Stimulated activated CD8-positive, alpha-beta memory T cell treated with anti-CD3 and anti-CD28 coated beads, Interleukin-7, amount 100 ng/mL, for 1 hour (primary cell): ENCODE data around the gene ACKR1.

Experiments
- DNase-seq, 2 donors: peaks; one replicate each; pipeline ENCODE4 v3.0.0-alpha.2; 2020; ENCODE audit warnings: low read depth in 2 of 2

The ACKR1 gene, protein sequence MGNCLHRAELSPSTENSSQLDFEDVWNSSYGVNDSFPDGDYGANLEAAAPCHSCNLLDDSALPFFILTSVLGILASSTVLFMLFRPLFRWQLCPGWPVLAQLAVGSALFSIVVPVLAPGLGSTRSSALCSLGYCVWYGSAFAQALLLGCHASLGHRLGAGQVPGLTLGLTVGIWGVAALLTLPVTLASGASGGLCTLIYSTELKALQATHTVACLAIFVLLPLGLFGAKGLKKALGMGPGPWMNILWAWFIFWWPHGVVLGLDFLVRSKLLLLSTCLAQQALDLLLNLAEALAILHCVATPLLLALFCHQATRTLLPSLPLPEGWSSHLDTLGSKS

DNA sequence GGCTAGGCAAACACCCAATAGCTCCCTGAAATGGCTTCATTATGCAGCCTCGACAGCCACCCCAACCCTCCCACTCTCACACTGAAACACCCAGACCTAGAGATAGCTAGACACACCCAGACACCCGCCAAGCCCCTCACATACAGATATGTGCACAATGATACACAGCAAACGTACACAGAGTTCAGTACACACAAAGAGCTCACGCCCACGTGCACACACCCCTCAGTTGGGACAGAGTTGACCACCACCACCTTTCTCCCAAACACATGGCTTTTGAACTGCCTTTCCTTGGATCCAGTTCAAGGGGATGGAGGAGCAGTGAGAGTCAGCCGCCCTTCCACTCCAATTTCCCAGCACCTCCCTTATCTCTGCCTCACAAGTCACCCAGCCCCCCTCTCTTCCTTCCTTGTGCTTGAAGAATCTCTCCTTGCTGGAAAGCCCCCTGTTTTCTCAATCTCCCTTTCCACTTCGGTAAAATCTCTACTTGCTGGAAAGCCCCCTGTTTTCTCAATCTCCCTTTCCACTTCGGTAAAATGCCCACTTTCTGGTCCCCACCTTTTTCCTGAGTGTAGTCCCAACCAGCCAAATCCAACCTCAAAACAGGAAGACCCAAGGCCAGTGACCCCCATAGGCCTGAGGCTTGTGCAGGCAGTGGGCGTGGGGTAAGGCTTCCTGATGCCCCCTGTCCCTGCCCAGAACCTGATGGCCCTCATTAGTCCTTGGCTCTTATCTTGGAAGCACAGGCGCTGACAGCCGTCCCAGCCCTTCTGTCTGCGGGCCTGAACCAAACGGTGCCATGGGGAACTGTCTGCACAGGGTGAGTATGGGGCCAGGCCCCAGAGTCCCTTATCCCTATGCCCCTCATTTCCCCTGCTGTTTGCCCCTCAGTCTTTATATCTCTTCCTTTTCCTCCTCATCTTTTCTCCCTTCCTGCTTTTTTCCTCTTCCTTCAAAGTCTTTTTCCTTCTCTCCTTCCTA lies at the start of gene ACKR1:
ACKR1 (plus strand) TSS at position 715 of the 981 bp plus-strand sequence; CDS start at position 800, 85 bp downstream.
- DNase-seq = no peak

DNA sequence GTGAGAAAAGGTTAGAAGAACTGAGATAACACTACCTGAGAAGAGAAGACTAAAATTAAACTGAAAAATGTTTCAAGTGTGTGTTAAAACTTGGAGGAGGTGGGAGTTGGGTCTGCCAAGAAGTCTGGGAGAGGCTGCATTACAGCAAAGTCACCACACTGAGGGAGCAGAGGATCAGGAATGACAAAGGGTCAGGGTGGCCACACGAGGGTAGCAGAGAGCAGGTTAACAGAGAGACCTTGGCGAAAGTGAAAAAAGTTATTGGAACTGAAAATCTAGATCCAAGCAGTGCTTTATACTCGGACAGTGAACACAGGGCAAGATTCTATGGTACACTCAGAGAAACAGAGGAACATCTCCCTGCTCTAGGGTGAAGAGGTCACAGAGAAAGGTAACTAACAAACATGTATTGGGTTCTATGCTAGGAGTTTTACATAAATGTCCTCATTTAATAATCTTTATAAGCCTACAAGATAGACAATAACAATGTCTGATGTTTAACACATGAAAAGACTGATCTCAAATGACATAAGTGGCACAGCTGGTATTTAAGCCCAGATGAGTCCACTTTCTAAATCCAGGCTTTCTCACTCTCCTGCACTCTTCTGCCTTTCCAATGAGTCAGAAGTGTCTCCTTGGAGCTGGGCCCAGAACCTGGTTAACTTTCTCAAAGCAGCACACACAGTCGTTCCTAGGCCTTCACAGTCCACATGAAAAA lies 43.5 kb upstream of the ACKR1 start:
- DNase-seq = peak; percentile 26 to 39

DNA sequence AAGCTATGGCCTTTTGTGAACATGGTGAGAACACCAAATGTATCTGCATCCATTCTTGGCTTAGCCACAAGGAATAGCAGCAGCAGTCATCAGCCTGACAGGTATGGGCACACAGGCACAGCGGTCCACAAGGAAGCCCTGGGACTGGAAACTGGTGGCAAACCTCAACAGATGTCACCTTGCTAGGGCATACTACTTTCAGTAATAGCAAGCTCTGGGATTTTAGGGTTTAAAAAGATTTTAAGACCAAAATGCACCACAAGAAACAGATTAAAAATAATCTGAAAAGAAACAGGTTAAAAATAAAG lies 43.0 kb upstream of the ACKR1 start:
- DNase-seq = no peak

DNA sequence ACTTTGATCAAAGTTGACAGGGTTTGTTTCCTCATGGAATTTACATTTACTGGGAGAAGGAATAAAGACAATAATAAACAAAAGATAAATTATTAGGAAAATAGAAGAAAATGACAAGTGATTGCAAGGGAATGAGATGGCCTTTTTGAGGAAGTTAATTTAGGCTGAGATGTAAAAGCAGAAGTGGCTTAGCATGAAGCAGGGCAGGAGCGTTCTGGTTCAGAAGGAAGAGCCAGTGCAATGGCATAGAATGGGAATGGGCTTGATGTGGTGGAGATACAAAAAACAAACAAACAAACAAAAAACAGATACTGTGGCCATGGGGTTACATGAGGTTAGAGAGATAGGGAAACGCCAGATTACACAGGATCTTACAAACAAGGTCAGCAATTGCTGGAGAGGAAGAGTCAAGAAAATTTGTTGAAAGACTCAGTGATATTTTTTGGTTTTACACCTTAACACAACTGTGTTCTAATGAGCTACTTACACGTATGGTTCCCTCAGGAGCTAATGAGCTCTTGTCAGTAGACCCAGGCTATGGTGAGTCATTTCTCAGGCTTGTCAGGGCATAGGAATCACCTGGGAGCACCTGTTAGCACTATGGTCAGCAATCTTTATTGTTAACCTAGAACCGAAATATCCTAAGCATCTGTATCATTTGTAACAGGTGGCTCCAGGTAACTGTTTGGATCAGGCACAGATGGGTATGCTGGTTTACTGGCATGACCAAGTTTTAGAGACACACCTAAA lies 42.0 kb upstream of the ACKR1 start:
- no peak for DNase-seq

DNA sequence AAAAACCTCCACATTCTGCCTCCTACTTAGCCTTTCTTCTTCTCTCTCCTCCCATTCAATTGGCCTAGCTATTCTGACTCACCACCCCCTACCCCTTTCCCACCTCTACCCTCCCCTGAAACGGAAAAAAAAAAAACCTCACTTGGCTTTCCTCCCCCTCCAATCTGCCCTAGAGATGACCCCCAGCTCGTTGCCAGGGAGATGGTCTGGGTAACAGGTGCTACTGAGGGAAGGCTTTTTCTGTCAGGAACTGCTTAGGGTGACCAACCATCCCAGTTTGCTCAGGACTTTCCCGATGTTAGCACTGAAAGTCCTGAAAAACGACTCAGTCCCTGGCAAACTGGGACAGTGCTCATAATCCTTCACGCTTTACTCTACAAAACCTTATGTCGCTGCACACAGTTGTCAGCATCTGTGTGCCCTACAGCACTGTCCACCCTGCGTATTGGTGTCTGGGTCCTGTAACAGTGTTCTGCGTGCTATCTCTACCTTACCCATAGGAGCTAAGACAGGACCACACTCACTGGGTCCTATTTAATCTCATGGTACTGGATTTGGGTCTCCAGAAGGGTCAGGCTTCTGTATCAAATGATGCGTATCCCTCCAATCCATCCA lies 41.0 kb upstream of the ACKR1 start:
- DNase-seq = no peak

DNA sequence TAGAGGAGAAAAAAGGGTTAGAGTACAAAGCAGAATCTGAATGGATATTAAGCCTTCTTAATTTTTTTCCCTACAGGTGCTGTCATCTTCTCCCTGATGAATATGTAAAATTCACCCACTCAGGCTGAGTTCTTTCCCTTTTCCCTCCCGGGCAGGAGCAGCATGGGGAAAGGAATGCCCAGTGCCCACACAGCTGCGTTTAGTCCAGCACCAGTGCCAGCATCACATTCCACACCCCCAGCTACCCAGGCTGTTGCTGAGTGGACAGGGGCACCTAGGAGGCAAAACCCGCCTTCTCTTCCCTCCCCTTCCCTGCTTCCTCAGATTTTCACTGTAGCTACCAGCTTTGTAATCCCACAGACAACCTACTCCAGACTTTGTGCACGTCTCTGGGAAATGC lies 36.6 kb upstream of the ACKR1 start:
- no peak for DNase-seq

DNA sequence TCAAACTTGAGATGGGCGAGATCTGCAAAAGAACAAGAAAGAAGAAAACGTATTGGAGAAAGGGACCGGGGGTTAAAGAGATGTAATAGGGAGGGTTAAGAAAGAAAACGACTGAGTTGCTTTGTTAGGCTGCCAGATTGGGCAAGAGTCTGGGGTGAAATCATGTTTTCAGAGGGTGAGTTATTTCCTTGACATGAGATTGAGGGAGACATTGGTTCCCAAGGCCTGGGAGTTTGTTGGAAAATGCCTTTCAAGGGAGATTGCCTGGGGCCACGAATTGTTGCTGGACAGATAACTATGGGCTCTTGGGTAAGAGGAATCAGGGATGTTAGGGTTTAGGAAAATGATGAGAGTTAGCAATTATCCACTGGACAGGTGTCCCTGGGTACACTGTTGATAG lies 34.0 kb upstream of the ACKR1 start:
- no peak for DNase-seq

DNA sequence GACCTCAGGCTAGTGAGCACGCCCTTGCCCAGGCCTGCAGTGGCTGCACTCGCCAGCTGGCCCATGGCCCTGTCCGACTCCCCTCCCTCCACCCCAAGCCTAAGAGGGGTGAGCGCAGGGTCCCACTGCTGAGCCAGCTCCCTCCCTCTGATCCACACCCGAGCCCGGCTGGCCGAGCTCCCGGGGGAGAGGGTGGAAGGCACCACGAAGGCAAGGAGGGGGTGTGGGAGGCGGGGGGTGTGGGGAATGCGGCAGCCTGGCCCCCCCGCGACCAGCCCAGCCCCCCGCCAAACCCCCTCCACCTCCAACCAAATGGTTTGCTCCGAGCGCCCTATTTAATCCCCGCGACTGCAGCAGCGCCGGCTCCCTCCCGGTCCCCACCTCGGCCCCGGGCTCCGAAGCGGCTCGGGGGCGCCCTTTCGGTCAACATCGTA lies 33.4 kb upstream of the ACKR1 start, which contains the start of gene CADM3:
CADM3 (plus strand) TSS at position 362 of the 434 bp plus-strand sequence. CDS start 151 bp downstream, outside the sequence.
- no peak for DNase-seq

DNA sequence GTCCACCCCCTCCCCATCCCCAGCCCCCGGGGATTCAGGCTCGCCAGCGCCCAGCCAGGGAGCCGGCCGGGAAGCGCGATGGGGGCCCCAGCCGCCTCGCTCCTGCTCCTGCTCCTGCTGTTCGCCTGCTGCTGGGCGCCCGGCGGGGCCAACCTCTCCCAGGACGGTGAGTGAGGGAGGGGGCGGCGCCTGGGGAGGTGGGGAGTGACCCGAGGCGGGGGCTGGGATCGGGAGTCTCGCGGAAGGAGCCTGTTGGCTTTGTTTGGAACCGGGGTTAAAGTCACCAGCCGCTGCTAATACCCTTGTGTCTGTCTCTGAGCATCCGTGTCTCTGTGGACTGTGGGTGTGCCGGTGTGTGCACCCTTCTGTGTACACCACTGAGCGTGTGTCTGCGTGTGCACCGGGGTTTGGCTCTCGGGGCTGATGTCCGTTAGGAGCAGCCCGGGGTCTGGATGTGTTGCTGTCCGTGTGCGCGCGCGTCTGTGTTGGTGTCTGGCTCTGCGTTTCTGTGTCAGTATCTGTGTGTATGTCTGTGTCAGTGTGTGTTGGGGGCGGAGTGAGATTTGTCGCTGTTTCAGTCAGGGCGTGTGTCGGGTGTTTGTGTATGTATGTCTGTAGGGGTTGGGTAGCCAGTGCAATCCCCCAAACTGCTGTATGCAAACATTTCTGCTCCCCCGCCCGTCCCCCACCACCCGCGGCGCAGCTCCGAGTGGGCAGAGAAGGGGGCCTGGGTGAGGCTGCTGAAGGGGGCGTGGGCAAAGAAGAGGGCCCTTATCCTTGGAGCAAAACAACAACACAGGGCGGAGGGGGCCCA lies 32.8 kb upstream of the ACKR1 start:
- no peak for DNase-seq

DNA sequence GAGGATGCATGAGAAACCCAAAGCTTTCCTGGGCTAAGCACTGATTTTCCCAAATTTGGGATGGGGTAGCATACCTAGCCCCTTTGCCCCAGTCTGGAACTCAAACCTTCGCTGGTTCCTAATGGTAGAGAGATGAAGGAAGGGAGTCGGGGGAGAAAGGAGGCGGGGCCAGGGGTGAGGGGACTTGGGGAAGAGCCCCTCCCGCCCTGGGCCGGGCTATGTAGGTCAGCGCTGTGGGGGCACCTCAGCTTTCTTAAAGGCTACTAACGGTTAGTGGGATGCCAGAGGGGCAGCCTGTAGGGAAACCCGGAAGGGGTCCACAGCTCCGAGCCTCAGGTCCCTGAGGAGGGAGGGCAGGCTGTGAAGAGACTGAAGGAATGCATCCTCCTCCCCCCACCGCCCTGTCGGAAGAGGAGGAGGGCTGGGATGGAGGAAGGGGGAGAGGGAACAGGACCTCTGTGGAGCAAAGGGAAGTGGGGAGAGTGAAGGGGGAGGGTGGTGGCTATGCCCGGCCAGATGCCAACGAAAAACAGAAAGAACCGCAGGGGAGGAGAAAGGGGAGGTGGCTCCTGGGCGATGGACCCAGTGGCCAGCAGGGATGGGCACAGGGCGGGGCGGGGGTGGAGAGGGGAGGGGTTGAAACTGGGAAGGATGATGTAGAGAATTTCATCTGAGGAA lies 31.9 kb upstream of the ACKR1 start:
- no peak for DNase-seq

DNA sequence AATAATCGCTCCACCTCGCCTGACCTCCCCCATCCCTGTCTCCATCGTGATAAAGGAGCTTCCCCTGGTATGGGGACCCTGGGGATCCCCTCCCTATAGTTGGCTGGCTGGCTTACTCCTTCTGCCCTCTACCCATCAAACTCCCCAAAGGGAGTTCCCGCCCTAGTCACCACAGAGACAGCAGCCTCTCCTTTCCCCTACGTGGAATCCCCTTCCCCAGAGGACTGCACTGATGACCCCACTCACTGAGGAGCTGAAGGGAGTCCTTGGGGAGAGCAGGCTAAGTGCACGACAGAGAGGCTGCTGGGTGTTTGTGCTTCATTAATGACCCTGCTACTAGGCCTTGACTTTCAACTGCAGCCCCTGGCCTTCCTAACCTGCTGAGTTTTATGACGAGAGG lies 31.4 kb upstream of the ACKR1 start:
- DNase-seq = no peak

DNA sequence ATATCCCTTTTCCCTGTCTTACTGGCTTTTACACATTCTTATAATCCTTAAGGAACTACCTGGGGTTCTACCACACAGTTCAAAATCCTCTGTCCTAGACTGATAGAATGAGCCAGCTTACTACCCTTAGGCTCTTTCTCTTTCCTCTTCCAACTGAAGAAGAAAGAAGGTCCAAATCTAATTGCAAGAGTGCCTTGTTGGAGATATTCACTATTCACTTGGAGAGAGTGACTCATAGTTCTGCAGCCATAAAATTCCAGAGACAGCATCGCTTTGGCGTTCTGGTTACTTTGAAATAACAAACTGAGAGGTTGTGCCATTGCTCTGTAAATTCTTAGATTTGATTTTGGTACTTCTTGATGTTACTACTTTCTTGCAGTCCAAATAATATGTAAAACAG lies 29.1 kb upstream of the ACKR1 start:
- DNase-seq = no peak

DNA sequence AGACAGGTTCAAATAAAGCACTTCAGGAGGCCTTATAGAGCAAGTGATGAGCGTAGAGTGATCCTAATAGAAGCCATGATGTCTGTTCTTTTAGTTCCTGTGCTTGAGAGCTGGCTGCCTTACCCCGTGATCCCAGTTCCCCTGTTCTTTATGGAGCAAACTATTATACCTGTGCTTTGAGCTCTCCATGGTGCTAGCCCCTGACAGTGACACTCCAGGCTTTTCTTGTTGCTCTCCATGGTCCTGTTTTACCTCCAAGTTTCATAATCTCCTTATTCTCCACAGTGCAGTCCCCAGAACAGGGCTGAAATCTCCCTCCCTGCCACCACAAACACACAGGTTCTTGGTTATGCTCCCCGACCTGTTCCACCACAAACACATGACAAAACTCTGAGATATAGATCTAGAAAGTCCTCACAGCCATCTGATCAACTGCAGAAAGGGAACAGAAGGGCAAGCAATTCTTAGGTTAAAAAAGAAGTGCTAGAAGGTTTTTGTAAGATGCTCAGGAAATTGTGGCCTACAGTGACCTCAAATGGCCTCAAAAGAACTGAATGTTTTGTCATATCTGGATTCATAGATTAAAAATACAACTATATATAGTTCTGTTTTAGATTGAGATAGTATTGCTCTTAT lies 27.3 kb upstream of the ACKR1 start:
- no peak for DNase-seq

DNA sequence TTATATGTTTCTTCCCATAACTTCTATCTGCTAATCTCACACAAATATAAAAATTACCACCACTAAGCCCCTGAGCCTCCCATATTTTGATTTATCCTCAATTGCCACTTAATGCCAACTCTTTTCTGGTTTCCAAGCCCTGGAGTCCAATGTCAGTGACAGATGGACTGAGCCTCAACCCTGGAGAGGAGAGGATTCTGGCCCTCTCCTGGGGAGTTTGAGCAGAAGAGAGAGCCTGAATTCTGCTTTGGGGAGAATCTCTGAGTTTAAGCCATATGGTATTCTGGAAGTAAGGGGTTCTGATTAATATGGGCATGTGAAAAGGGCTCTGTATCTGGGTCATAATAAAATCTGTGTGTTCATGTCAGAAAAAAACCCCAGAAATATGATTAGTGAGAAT lies 24.8 kb upstream of the ACKR1 start:
- no peak for DNase-seq

DNA sequence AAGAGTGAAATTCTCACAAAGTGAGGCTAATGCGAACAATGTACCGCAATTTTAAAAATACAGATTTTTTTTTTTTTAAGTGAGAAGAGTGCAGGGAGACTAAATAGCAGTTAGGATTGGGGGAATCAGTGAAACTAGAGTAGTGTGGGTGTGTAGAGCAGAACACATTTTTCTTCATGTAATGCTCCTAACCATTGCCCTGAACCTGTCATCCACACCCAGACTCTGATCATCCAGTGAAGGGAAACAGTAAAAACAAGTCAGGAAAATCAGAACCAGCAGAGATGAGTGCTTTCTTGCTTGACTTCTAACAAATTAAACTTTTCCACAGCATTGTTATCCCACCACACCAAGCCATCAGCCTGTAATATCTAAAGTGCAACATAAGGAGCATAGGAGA lies 24.2 kb upstream of the ACKR1 start:
- DNase-seq = no peak

DNA sequence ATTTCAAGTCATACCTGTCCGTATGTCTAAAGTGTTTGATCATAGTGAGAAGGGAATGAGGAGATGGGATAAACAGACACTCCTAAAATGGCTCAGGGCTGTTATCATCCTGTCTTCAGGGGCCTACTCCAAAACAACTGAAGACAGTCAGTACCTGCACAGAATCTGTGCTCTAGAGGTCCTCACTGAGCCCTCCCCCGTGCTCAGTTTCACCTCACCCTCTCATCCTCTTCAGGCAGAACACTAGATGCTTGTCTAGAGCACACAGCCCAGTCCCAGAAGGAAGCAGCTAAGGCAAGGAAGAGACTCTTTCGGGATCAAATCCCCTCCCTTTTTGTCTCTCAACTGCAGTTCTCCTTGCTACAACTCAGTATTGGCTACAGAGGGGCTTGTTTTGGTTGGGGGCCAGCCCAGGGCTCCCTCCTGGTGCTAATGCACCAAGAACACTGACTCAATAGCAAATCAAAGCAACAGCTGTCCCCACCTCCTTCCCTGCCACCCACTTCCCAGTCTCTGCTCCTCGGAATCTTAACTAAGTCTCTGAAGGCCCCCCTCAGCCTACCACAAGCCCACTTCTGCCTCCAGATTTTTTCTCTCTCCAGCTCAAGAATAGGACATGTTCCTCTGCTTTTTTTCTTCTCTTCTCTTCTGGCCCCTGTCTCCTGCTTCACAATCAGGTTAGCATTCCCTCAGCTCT lies 23.2 kb upstream of the ACKR1 start:
- no peak for DNase-seq

DNA sequence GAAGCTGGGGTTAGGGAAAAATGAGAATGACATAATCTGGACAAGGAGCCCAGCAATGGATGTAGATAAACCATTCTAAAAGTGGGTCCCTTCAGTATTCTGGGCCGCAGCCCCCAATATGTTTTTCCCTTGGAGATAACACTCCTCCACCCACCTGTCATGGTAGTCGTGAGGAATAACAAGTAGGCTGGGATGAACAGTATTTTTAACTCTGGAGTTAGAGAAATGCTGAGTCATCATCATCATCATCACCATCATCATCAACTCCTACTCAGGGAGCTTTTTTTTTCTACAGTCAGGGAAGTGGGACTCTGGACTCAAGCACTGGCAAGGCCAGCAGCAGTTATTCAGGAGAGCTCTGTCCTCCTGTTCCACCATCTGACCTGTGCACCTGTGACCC lies 20.5 kb upstream of the ACKR1 start:
- no peak for DNase-seq

DNA sequence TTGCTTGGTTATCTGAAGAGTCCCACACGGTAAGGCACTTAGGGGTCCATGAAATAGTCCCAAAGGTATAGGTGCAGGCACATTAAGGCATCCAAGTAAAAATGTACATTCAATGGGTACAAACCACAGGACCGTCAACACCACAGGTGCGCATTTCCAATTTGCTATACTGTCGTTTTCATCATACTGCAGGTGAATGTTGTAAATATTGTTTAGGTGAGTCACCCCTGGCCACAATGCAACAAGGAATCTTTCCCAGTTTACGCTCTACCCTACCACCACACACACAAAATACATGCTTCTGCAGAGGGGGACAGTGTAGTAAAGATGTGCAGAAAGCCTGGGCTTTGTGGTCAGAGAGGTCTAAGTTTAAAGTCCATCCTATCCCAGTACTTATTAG lies 19.6 kb upstream of the ACKR1 start:
- DNase-seq = no peak

DNA sequence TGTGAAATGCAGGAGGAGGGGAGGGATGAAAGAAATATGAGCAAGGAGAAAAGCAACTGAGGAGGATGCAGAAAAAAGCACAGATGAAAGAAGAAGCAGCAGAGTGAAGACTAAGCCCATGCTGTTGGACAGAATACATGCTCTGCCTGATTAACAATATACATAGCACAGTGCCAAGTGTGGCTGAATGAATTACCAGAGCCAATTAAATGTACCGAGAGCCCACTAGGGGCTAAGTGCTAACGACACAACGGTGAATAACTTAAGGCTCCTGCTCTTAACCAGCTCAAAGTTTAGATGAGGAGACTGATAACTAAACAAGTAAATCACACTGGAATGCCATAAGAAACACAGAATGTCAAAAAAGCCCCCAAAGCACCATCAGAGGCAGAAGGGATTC lies 17.6 kb upstream of the ACKR1 start:
- DNase-seq = no peak
